GM04504 (cell line): ENCODE measurements around the gene MSX2.

Experiments
- DNase-seq: peaks from one replicate; pipeline ENCODE4 v3.0.0-alpha.2; 2012; ENCODE audit warnings: low read depth

MSX2 gene

GRCh38 chr5:174724484-174725260, at the start of gene MSX2:
Gene MSX2 (plus strand): TSS chr5:174724582. CDS start chr5:174724660, 78 bp downstream.
- peak; percentile 6 for DNase-seq

DNA sequence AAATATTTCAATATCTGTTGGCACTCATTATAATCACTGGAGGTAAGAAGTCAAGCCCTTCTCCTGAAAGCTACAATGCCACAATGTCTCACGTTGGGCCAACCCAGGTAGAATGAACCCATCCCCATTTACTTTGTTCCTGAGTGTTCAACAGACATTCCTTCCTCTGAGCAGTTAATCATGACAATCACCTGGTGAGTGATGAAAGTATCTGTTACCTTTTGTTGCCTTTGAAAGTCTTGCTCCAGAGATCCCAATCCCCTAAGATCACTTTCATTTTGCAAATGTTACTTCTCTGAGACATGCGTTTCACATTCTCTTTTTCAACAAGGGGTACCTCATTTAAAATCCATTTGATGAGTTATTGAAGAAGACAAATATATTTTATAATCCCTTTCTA, 49.3 kb upstream of the MSX2 start:
- DNase-seq: no peak

DNA sequence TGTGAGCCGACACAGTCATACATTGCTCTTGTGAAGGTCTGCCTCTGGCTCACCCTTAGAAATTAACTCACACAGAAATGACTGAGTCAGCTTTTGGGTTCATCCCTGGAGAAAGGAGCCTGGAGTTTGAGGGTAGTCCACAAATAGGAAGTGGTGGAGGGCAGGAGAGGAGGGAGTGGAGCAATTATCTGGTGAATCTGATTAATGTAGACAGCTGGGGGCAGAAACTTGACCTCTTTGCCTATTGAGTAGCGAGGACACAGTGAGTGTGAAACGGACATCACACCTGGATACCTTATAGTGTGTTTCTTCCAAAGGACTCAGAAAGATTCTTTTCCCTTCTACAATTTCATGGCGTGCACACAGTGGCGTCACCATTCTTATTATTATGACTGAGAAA, 48.5 kb upstream of the MSX2 start:
- no peak for DNase-seq

DNA sequence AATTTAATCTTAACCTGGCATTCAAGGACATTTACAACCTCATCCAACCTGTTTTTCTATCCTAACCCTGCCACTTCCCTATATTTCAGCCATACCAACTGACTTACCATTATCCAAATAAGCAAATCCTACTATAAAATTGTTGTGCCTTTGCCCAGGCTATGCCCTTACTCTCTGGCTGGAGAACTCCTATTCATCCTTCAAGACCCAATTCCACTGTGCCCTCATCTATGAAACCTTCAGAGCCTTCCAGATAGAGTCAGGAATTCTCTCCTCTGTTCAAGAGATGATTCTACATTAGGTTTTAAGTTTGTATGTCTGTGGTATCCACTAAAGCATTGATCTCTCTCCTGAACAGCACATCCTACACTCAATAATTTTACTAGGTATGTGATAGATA, 46.3 kb upstream of the MSX2 start:
- no peak for DNase-seq

DNA sequence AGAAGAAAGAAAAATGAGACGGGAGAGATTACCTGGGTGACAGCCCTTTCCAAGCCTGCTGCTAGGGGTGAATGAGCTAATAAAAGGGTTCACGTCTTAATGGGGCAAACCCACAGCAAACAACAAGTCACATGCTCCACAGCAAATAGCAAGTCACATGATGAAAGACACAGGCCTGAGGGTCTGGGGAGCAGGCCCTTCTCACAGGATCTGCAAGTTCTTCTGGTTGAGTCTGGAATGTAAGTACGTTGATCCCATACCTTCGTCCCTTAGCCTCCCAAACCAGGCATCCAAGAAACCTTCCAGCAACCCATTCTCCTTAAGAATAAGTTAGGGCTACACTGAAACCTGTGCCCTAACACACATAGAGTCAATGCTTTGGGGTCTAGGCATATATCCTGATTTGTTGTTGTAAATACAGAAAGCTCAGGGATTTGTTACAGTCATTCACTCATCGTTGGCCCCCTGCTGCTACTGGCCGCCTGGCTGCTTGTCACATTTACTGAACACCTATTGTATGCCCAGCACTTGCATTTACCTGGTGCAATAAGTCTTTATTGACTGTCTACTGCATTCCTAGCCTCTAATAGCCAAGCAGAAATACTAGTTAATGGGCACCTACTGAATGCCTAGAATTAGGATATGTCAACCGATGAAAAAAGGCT, 43.3 kb upstream of the MSX2 start:
- DNase-seq: no peak

- DNase-seq: no peak
Observed at GRCh38 chr5:174687503-174687902, 36.9 kb upstream of the MSX2 start.

DNA sequence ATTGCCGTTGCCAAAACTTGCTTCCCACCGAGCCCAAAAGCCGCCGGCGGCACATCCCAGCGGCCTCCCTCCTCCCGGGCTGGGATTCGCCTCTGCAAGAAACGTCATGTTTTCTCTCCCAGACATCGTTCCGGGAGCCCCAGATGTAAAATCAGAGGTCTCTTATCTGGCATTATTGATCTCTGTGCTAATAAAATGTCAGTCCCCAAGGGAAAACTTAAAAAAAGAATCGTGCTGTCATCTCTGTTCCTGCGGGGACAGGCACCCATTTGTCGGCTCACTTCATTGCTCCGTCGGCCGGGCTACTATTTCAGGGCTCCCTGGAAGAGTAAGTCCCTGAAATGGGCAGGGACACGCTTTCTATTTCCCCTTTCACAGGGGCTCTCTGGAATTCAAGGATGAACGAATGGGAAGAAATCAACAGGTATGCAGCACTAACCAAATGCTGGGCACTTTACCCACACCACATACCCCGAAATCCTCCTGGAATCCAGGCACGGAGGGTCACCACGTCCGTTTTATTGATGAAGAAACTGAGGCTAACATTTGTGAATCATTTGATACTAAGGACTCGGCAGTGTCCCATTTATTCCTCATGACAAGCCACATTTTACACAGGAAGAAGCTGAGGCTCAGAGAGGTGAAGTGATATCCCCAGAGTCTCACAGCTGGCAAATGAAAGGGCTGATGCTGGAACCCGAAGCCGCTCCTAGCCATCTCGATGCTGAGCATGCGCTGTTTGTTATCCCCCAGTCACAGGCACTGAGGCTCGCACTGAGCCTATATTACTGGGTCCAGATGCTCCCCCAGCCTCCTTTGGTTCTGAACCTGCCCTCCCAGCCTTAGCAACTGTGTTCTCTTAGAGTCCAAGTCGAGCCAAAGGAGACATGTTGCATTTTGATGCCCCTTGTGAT, 35.7 kb upstream of the MSX2 start:
- no peak for DNase-seq

DNA sequence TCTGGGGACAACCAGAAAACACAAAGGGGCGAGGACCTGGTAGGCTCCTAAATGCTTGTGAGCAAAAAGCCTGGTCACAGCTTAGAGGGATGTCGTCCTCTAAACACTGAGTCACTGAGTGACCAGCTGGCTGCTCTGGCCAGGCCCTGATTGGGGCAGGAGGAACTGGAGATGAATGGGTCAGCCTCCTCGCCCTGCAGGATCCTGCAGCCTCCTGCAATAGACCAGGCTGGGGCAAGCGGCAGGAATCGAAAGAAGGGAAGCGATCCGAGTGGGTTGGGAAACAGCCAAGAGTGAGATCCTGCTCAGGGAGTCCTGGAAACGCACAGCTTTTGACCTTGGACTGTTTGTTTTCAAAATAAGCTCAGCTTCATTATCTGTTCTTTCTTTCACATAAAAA, 34.1 kb upstream of the MSX2 start:
- DNase-seq: no peak

GRCh38 chr5:174692381-174692780, 32.0 kb upstream of the MSX2 start:
- no peak for DNase-seq

DNA sequence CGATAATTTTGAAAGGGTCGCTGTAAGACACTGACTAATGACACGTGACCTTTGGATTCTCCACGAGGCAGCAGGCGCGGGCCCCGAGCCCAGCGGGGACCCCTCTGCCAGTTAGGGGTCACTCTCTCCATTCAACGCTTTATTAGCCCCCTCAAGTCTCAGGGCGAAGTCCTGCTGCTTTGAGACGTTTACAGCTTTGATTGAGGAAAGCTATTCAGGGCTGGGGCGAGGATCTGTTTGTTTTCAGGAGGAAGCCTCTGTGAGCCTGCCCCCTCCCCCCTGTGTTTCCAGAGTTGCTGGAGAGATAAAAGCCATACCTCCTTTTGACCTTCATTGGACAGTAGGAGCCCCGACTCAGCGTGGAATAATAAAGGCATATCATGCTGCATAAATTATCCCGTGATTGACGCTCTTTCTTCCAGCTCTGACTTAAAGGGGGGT, 31.4 kb upstream of the MSX2 start:
- no peak for DNase-seq

DNA sequence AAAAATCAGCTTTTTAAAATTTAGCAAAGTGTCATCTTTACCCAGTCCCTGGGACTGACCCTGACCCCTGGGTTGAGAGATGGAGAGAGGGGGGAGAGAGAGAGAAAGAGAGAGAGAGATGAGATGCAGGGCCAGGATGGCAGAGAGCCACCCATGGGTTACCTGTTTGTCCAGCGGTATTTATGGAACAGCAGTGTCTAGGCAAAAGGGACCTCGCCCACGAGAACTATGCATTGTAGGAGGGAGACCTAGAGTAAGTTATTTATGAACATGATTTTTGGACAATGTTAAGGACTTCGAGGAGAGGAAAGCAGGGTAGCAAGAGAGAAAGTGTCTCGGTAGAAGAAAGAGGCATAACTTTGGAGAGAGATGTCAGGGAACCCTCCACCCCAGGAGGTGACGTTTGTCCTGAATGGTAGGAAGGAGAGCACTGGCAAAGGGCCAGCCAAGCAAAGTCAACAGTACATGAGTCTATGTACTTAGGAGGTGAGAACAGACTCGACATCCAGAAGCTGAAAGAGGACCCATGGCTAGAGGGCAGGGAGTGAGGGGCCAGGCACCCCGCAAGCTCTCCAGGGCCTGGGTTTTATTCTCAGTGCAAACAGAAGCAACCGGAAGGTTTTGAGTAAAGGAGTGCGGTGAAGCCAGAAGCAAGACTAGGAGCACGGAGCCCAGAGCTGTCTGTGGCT, 30.5 kb upstream of the MSX2 start:
- DNase-seq: no peak

- no peak for DNase-seq
Observed at GRCh38 chr5:174694611-174695010, 29.8 kb upstream of the MSX2 start.

- no peak for DNase-seq
Observed at GRCh38 chr5:174698156-174698555, 26.2 kb upstream of the MSX2 start.

- DNase-seq: no peak
Observed at GRCh38 chr5:174699131-174699530, 25.3 kb upstream of the MSX2 start.

- DNase-seq: no peak
Observed at GRCh38 chr5:174706997-174707572, 17.3 kb upstream of the MSX2 start.

- DNase-seq: no peak
Observed at GRCh38 chr5:174707671-174708070, 16.7 kb upstream of the MSX2 start.

DNA sequence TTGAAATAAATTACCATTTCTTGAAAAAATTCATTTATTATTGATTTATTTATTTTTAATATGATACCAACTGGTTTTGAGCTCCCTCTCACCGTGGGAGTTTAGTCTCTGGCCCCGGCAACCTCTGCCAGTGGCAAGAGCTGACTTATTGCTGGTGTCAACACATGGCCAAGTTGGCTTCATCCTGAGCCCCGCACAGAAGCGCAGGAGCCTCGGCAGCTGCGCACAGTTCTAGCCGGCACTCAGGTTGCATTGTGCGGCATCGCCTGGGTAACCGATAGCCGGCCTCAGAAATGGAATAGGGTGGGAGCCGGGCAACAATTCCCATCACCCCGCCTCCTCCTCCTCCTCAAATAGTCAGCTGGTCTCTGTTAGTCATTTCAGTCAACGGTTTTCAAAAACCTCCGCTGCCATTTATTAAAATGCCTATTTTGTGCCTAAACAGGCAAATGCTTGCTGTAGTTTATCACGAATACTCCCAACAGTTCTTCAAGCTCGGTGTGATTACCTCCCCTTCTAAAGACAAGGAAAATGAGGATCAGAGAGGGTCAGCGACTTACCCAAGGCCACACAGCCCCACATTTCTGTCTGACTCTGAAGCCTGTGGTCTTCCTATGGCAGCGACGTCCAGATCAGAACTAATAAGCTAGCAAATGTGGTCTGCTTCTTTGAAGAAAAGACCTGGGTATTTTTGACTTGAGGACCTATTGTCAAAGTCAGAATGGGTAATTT, 15.7 kb upstream of the MSX2 start:
- no peak for DNase-seq

GRCh38 chr5:174714751-174715150, 9.6 kb upstream of the MSX2 start:
- no peak for DNase-seq

- DNase-seq: no peak
Observed at GRCh38 chr5:174715804-174716203, 8.6 kb upstream of the MSX2 start.

- DNase-seq: no peak
Observed at GRCh38 chr5:174717826-174718455, 6.4 kb upstream of the MSX2 start.
